Ishikawa (cell line): Measurements from ENCODE around the gene WIPI1.

ENCODE experiments used
- CEBPB ChIP-seq: IDR thresholded peaks from 2 replicates; pipeline ENCODE4 v1.6.1; 2012
- EP300 ChIP-seq: IDR thresholded peaks from 2 replicates; pipeline ENCODE4 v1.6.1; 2012; ENCODE audit warnings: borderline replicate concordance
- FOXM1 ChIP-seq: IDR thresholded peaks from 2 replicates; pipeline ENCODE4 v1.6.1; 2012; ENCODE audit warnings: low read depth, borderline replicate concordance
- TAF1 ChIP-seq: IDR thresholded peaks from 2 replicates; pipeline ENCODE4 v1.6.1; 2012; ENCODE audit warnings: low read depth, mild to moderate bottlenecking
- YY1 ChIP-seq: IDR thresholded peaks from 2 replicates; pipeline ENCODE4 v1.6.1; 2012; ENCODE audit warnings: low read depth

DNA sequence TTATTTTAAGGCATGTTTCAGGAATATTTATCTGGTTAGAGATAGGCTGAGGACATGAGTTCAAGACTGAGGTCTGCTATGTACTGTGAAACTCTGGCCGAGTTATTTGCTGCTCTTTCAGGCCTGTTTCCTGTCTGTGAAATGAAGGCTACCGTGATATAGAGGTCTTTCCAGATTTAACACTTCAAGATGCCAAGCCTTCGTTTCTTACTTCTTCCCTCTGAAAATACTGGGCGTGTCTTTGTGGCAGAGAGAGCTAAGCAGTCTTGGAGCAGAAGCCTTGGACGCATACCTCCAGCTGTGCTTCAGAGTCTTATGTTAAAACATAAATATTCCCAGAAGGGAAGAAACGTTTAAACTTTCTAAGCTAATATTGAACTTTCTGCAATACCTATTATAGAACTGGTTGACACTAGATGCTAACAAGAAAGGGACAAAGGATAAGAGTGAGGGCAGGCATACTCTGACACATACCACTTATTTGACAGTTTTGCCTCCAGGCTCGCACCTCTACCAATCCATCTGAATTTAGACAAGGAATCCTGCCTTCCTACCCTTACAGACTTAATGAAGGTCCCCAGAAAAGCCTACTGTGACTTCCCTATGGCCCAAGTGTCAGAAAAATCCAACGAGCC, 17.5 kb downstream of the WIPI1 start:
- TF ChIP-seq EP300, result no peak
- TF ChIP-seq YY1, result no peak
- TF ChIP-seq CEBPB, result no peak
- no peak for TF ChIP-seq TAF1
- no peak for TF ChIP-seq FOXM1
